Left ventricle myocardium inferior (tissue), 1 donor: Measurements from ENCODE around the gene PDLIM5. TPM values are rescaled to one million over a fixed set of nuclear protein-coding genes. Genes with fewer than 3 reads are reported as not detected.

Experiments
- DNase-seq: peaks from one replicate; pipeline ENCODE4 v3.0.0-alpha.2; 2020
- H3K27ac ChIP-seq: fragments of 200-600 bp; replicated peaks from 2 replicates; pipeline ENCODE4 v1.8.0; 2021
- H3K27me3 ChIP-seq: fragments of 200-600 bp; 2 replicates; pipeline ENCODE4 v1.8.0; 2021; ENCODE audit warnings: low read depth
- H3K36me3 ChIP-seq: fragments of 200-600 bp; 2 replicates; pipeline ENCODE4 v1.8.0; 2021
- H3K4me1 ChIP-seq: fragments of 200-600 bp; 2 replicates; pipeline ENCODE4 v1.8.0; 2021
- H3K4me3 ChIP-seq: fragments of 200-600 bp; 2 replicates; pipeline ENCODE4 v1.8.0; 2021; ENCODE audit warnings: mild to moderate bottlenecking, moderate library complexity
- H3K9me3 ChIP-seq: fragments of 200-600 bp; replicated peaks from 2 replicates; pipeline ENCODE4 v1.8.0; 2021
- intact Hi-C: fragments of 100-400 bp; cut with micrococcal nuclease; formaldehyde crosslinking; loops from one replicate; pipeline ENCODE4 v1.11.0; 2022
- total RNA-seq: library from RNA; stranded (reverse); fragmentation: NEBNext Ultra II Directional; extraction: Animal tissue kit (Norgen Biotek cat#: 25700); gene quantifications from one replicate; pipeline ENCODE4 v1.2.1, GENCODE V29; 2021
- TF ChIP-seq, protein P1 (sequence below): fragments of 200-600 bp; IDR thresholded peaks from 2 replicates; pipeline ENCODE4 v1.8.0; 2021; ENCODE audit warnings: antibody characterized with exemption, mild to moderate bottlenecking, borderline replicate concordance
- donor health status: DM: no; HTN: yes; CAD: no; lungs with severe emphysema.

Gene PDLIM5
- total RNA-seq, 1 donor from 2014 or later = 982 TPM

DNA sequence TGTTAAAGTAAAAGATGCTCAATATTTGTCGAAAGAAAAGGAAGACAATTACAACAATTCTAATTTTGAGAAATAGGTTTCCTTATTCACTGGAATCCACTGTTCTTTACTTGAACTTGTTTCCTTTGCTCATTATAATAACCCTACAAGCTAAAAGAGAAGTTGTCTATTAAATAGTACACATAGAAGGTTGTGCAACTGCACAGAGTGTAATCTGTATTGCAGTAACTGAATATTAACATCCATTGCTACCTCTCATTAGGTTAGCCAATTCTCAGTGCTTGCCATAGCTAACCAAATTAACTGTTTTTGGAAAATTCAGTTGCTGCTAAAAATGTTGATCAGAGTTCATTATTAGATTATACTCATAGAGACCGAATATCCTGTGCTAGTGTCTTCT lies 120.0 kb downstream of the PDLIM5 start:
- TF ChIP-seq, protein P1, sequence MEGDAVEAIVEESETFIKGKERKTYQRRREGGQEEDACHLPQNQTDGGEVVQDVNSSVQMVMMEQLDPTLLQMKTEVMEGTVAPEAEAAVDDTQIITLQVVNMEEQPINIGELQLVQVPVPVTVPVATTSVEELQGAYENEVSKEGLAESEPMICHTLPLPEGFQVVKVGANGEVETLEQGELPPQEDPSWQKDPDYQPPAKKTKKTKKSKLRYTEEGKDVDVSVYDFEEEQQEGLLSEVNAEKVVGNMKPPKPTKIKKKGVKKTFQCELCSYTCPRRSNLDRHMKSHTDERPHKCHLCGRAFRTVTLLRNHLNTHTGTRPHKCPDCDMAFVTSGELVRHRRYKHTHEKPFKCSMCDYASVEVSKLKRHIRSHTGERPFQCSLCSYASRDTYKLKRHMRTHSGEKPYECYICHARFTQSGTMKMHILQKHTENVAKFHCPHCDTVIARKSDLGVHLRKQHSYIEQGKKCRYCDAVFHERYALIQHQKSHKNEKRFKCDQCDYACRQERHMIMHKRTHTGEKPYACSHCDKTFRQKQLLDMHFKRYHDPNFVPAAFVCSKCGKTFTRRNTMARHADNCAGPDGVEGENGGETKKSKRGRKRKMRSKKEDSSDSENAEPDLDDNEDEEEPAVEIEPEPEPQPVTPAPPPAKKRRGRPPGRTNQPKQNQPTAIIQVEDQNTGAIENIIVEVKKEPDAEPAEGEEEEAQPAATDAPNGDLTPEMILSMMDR = no peak
- H3K9me3 ChIP-seq = no peaks in the 10 kb centered on the region
- no peak for DNase-seq
- no peak overlapping the region for H3K27ac ChIP-seq
- H3K27me3 ChIP-seq = no peaks in the 10 kb centered on the region
- H3K4me1 ChIP-seq = peaks cover 85% of the 10 kb centered on the region
- peaks cover 10% of the 10 kb centered on the region for H3K36me3 ChIP-seq
- intact Hi-C loops = no loop called here
- H3K4me3 ChIP-seq = no peak overlapping the region

DNA sequence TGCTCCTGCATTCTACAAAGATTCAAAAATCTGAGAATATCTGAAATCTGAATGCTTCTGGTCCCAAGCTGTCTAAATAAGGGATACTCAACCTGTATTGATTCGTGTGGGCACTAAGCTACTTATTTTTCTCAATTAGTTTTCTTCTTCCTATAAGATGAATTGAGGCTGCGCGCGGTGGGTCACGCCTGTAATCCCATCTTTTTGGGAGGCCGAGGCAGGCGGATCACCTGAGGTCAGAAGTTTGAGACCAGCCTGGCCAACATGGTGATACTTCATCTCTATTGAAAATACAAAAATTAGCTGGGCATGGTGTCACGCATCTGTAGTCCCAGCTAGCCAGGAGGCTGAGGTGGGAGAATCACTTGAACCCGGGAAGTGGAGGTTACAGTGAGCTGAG lies 122.3 kb downstream of the PDLIM5 start:
- no peak for DNase-seq
- no peak overlapping the region for H3K4me3 ChIP-seq
- no peak overlapping the region for H3K27ac ChIP-seq
- intact Hi-C loops = no loop called here
- no peaks in the 10 kb centered on the region for H3K27me3 ChIP-seq
- peaks cover 83% of the 10 kb centered on the region for H3K4me1 ChIP-seq
- no peaks in the 10 kb centered on the region for H3K9me3 ChIP-seq
- H3K36me3 ChIP-seq = peaks cover 10% of the 10 kb centered on the region
- TF ChIP-seq, protein P1 = no peak

DNA sequence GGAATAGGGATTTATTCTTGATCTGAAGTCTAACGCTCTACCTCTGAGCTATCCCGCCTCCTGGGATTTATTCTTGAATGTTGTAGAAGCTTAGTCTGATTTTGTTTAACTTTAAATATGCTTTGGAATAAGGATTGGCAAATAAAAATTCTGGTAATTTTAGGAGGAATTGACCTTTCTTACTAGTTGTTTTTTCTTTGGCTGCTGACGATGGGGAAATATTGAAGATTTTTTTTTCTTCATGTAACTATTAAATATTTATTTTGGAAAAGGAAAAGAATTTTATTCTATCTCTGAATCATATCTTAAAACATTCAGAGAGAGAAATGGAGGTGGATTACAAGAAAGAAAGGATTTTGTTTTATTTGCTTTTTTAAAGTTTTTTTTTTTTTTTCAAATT lies 122.9 kb downstream of the PDLIM5 start:
- Histone ChIP-seq H3K4me1 (peaks cover 83% of the 10 kb centered on the region), H3K4me3 (no peak overlapping the region), H3K27me3 (no peaks in the 10 kb centered on the region), H3K9me3 (no peaks in the 10 kb centered on the region), H3K27ac (no peak overlapping the region), H3K36me3 (peaks cover 16% of the 10 kb centered on the region)
- intact Hi-C loops = no loop called here
- DNase-seq = no peak
- TF ChIP-seq, protein P1 = no peak

DNA sequence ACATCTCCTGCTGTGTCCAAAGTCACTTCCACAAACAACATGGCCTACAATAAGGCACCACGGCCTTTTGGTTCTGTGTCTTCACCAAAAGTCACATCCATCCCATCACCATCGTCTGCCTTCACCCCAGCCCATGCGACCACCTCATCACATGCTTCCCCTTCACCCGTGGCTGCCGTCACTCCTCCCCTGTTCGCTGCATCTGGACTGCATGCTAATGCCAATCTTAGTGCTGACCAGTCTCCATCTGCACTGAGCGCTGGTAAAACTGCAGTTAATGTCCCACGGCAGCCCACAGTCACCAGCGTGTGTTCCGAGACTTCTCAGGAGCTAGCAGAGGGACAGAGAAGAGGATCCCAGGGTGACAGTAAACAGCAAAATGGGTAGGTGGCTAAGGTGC lies 123.9 kb downstream of the PDLIM5 start:
- TF ChIP-seq, protein P1 = no peak
- intact Hi-C loops = no loop called here
- Histone ChIP-seq H3K27ac (peak overlapping the region; percentile 13), H3K36me3 (peaks cover 21% of the 10 kb centered on the region), H3K9me3 (no peaks in the 10 kb centered on the region), H3K4me3 (no peak overlapping the region), H3K27me3 (no peaks in the 10 kb centered on the region), H3K4me1 (peaks cover 83% of the 10 kb centered on the region)
- no peak for DNase-seq

DNA sequence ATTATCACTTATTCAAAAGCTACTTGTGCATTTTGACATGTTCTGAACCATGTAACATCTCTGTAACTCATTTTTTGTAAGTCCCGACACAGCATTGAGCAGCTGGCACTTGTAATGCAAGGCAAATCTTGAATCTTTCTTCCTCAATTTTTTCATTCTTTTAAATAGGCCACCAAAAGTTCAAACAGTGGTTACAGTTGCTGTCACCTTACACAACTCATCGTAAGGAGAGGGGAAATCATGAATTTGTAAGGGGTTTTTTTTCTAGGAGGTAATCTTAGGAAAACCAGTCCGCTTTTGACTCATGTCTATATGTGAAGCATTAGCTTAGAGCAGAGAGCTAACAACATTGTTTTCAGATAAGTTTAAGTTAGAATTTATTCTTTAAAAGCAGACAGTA lies 124.5 kb downstream of the PDLIM5 start:
- no peak for DNase-seq
- Histone ChIP-seq H3K27me3 (no peaks in the 10 kb centered on the region), H3K36me3 (peaks cover 21% of the 10 kb centered on the region), H3K9me3 (no peaks in the 10 kb centered on the region), H3K4me1 (peaks cover 83% of the 10 kb centered on the region), H3K27ac (peak overlapping the region; percentile 13), H3K4me3 (no peak overlapping the region)
- intact Hi-C loops = no loop called here
- TF ChIP-seq, protein P1 = no peak

DNA sequence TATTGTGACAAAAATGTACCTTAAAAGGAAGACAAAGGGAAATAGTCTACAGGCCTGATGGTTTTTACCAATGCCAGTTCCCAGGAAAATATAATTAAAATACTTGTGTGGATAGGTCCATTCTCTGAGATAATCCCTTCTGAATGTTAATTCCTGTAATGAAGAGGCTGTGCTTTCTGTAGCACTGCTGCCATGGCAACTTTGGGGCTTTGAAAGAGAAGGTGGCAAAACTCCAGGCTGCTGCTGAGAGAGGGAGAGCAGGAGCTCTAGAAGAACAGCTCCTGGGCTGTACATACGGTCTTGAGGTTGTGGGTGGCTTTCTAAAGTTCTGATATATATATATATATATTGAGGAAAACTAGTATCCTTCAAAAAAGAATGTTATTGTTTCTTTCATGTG lies 125.4 kb downstream of the PDLIM5 start:
- peak; percentile 26 for DNase-seq
- Histone ChIP-seq H3K4me3 (no peak overlapping the region), H3K9me3 (no peaks in the 10 kb centered on the region), H3K4me1 (peaks cover 83% of the 10 kb centered on the region), H3K36me3 (peaks cover 28% of the 10 kb centered on the region), H3K27me3 (no peaks in the 10 kb centered on the region), H3K27ac (peak overlapping the region; percentile 13)
- TF ChIP-seq, protein P1 = no peak
- intact Hi-C loops = no loop called here
